HepG2 (cell line): ENCODE results near the gene LIPT2. TPM values are rescaled to one million over a fixed set of nuclear protein-coding genes. Genes with fewer than 3 reads are reported as not detected.

Experiments
- ATAC-seq: fragments of 200-7000 bp; cut with Tn5 transposase; 3 replicates; pipeline ENCODE4 v1.9.1; 2020; ENCODE audit warnings: mild to moderate bottlenecking, moderate library complexity
- BruUV-seq: library from RNA; stranded (reverse); fragments of 400-500 nt; replicated peaks from 2 replicates; lab custom pipeline; 2021; lab: Mats Ljungman, UMichigan
- CTCF ChIA-PET: fragments of 300-600 bp; formaldehyde crosslinking; extraction: SDS; loops from one replicate; lab custom pipeline; 2021; ENCODE audit warnings: low total read pairs, inconsistent platforms, low intra/inter-chr PET ratio; lab: Yijun Ruan, JAX
- POLR2A ChIA-PET: fragments of 350-600 bp; sonication (Branson Sonifier 250); formaldehyde crosslinking; loops from one replicate; lab custom pipeline; 2020; ENCODE audit warnings: antibody characterized with exemption, inconsistent platforms; lab: Yijun Ruan, JAX
- DNase-seq: peaks from one replicate; pipeline ENCODE4 v3.0.0-alpha.2; 2015; ENCODE audit warnings: low spot score
- FAIRE-seq: peaks from 3 replicates; lab custom pipeline; 2011; peaks lifted over from hg19 to GRCh38; lab: Jason Lieb, UNC
- H2AFZ ChIP-seq: one replicate; pipeline ENCODE4 v1.6.1; 2011; ENCODE audit warnings: low read length, inconsistent platforms
- H3K27ac ChIP-seq: fragments of 300-600 bp; 3 replicates; pipeline ENCODE4 v1.8.0; 2011; ENCODE audit warnings: mixed run types, mild to moderate bottlenecking, mixed read lengths, low read length, inconsistent platforms; ENCODE audit not compliant: insufficient read depth; ENCODE audit errors: extremely low read length
- H3K27me3 ChIP-seq, 2 experiments: fragments of 200-600 bp in 1 of 2; 2 replicates in 1 of 2; 3 replicates in 1 of 2; pipeline versions ENCODE4 v1.6.0 to v1.8.0; 2011; ENCODE audit warnings: low read length in 2 of 2, mild to moderate bottlenecking in 2 of 2, moderate library complexity in 2 of 2, inconsistent platforms in 1 of 2; ENCODE audit not compliant: insufficient read depth in 2 of 2, control insufficient read depth in 1 of 2
- H3K36me3 ChIP-seq, 2 experiments: fragments of 200-600 bp in 1 of 2; replicated peaks in 1 of 2; 2 replicates in 1 of 2; 3 replicates in 1 of 2; pipeline versions ENCODE4 v1.5.1 to v1.8.0; 2011; ENCODE audit warnings: low read length in 2 of 2, inconsistent platforms in 1 of 2; ENCODE audit not compliant: insufficient read depth in 2 of 2, control insufficient read depth in 1 of 2
- H3K4me1 ChIP-seq: 2 replicates; pipeline ENCODE4 v1.5.1; 2012; ENCODE audit warnings: low read length, inconsistent platforms; ENCODE audit not compliant: insufficient read depth
- H3K4me2 ChIP-seq: 2 replicates; pipeline ENCODE4 v1.6.0; 2011; ENCODE audit warnings: low read depth, low read length, inconsistent platforms
- H3K4me3 ChIP-seq, 3 experiments: fragments of 200-600 bp in 1 of 3; sonication (generic), shearing (Covaris generic) in 1 of 3; replicated peaks in 1 of 3; 2 replicates each; pipeline ENCODE4 v1.5.1; 2011 to 2016; ENCODE audit warnings: low read length in 3 of 3, inconsistent platforms in 2 of 3, low read depth in 2 of 3, mild to moderate bottlenecking in 2 of 3, control low read depth in 1 of 3, mixed read lengths in 1 of 3; ENCODE audit not compliant: insufficient read depth in 1 of 3
- H3K79me2 ChIP-seq: one replicate; pipeline ENCODE4 v1.6.1; 2011; ENCODE audit warnings: low read length, inconsistent platforms; ENCODE audit not compliant: insufficient read depth
- H3K9ac ChIP-seq: 2 replicates; pipeline ENCODE4 v1.6.0; 2011; ENCODE audit warnings: mild to moderate bottlenecking, low read depth, low read length, inconsistent platforms; ENCODE audit not compliant: insufficient read depth
- H3K9me3 ChIP-seq: 2 replicates; pipeline ENCODE4 v1.5.1; 2012; ENCODE audit warnings: mild to moderate bottlenecking, low read length
- H4K20me1 ChIP-seq: 2 replicates; pipeline ENCODE4 v1.6.0; 2011; ENCODE audit warnings: inconsistent platforms, mild to moderate bottlenecking, low read length, moderate library complexity; ENCODE audit not compliant: insufficient read depth
- ATF5 ChIP-seq: sonication (generic); formaldehyde crosslinking; IDR thresholded peaks from 2 replicates; pipeline ENCODE4 v1.4.0; 2020; ENCODE audit warnings: mild to moderate bottlenecking, low read depth, missing genetic modification reagents
- HES4 ChIP-seq: sonication (generic); formaldehyde crosslinking; IDR thresholded peaks from 2 replicates; pipeline ENCODE4 v1.9.0; 2021; ENCODE audit warnings: mild to moderate bottlenecking, missing genetic modification reagents, borderline replicate concordance
- HMGA1 ChIP-seq: sonication (generic); formaldehyde crosslinking; conservative IDR thresholded peaks from 2 replicates; pipeline ENCODE4 v1.4.0; 2020; ENCODE audit warnings: missing genetic modification reagents
- KAT2B ChIP-seq: fragments of 150-350 bp; IDR thresholded peaks from 2 replicates; pipeline ENCODE4 v1.6.1; 2014; ENCODE audit warnings: low read depth, low read length, borderline replicate concordance
- KDM1A ChIP-seq: IDR thresholded peaks from 2 replicates; pipeline ENCODE4 v1.6.1; 2016; ENCODE audit warnings: missing compliant biosample characterization
- MED13 ChIP-seq: sonication (generic); formaldehyde crosslinking; IDR thresholded peaks from 2 replicates; pipeline ENCODE4 v1.5.0; 2020; ENCODE audit warnings: missing genetic modification reagents
- NR1H2 ChIP-seq: sonication (generic); formaldehyde crosslinking; IDR thresholded peaks from 2 replicates; pipeline ENCODE4 v1.8.1; 2022; ENCODE audit warnings: low read depth, missing genetic modification reagents, borderline replicate concordance
- RARA ChIP-seq: IDR thresholded peaks from 2 replicates; pipeline ENCODE4 v1.6.1; 2016; ENCODE audit warnings: missing genetic modification reagents, missing compliant biosample characterization
- SATB2 ChIP-seq: sonication (generic); formaldehyde crosslinking; IDR thresholded peaks from 2 replicates; pipeline ENCODE4 v1.5.0; 2020; ENCODE audit warnings: missing genetic modification reagents
- SIN3B ChIP-seq: fragments of 150-350 bp; IDR thresholded peaks from 2 replicates; pipeline ENCODE4 v1.6.1; 2014; ENCODE audit warnings: low read length
- SNAPC5 ChIP-seq: sonication (generic); formaldehyde crosslinking; IDR thresholded peaks from 2 replicates; pipeline ENCODE4 v1.8.1; 2023; ENCODE audit warnings: mild to moderate bottlenecking, missing genetic modification reagents, borderline replicate concordance
- WIZ ChIP-seq: sonication (generic); formaldehyde crosslinking; IDR thresholded peaks from 2 replicates; pipeline ENCODE4 v1.5.1; 2020; ENCODE audit warnings: mild to moderate bottlenecking, missing genetic modification reagents
- ZNF484 ChIP-seq: sonication (generic); formaldehyde crosslinking; IDR thresholded peaks from 2 replicates; pipeline ENCODE4 v1.5.1; 2020; ENCODE audit warnings: mild to moderate bottlenecking, low read depth, missing genetic modification reagents, borderline replicate concordance
- ZNF629 ChIP-seq: sonication (generic); formaldehyde crosslinking; conservative IDR thresholded peaks from 2 replicates; pipeline ENCODE4 v1.5.0; 2020; ENCODE audit warnings: missing genetic modification reagents
- ZNF691 ChIP-seq: sonication (generic); formaldehyde crosslinking; IDR thresholded peaks from 2 replicates; pipeline ENCODE4 v1.4.0; 2020; ENCODE audit warnings: missing genetic modification reagents, low read depth, mild to moderate bottlenecking, borderline replicate concordance
- ZNF7 ChIP-seq: IDR thresholded peaks from 2 replicates; pipeline ENCODE4 v1.6.1; 2016; ENCODE audit warnings: missing biosample characterization, missing genetic modification reagents
- WGBS: methylation state at CpG from one replicate; pipeline ENCODE4 v1.1.6; 2017; ENCODE audit warnings: low lambda C conversion rate; 5-methylcytosine and 5-hydroxymethylcytosine counted together
- in situ Hi-C: cut with HindIII; loops from 2 replicates; pipeline ENCODE4 v1.10.0; 2017; ENCODE audit warnings: low pct_unique_long_range_greater_than_20kb; ENCODE audit not compliant: extremely low pct_ligation_motif_present
- intact Hi-C: fragments of 100-400 bp; cut with micrococcal nuclease; formaldehyde crosslinking; loops from one replicate; pipeline ENCODE4 v1.10.0; 2022; ENCODE audit not compliant: unreplicated experiment
- polyA plus RNA-seq, 8 experiments: library from polyadenylated mRNA; depleted of rRNA in 3 of 8; stranded (reverse) in 7 of 8; unstranded in 1 of 8; fragments of >200 nt; fragmentation: Illumina TruSeq in 4 of 8; extraction: Trizol in 4 of 8; gene quantifications; 2 replicates each; pipeline versions ENCODE4 v1.2.1 to v1.2.3, GENCODE V29; 2011 to 2016; ENCODE audit warnings: low read depth in 4 of 8, missing spikeins in 1 of 8, mixed read lengths in 1 of 8; ENCODE audit not compliant: insufficient read depth in 1 of 8
- total RNA-seq, 5 experiments: library from RNA; depleted of rRNA; stranded (reverse); fragments of >200 nt; fragmentation: Illumina TruSeq; extraction: Trizol; gene quantifications; 2 replicates each; pipeline ENCODE4 v1.2.3, GENCODE V29; 2016; ENCODE audit warnings: low read depth in 1 of 5
- TF ChIP-seq, protein P1 (sequence below): sonication (generic); formaldehyde crosslinking; IDR thresholded peaks from 2 replicates; pipeline ENCODE4 v1.4.0; 2020; ENCODE audit warnings: missing genetic modification reagents
- TF ChIP-seq, protein P2 (sequence below), 2 experiments: sonication (generic) in 1 of 2; formaldehyde crosslinking in 1 of 2; IDR thresholded peaks; 2 replicates each; pipeline versions ENCODE4 v1.5.1 to v1.6.1; 2011 to 2020; ENCODE audit warnings: borderline replicate concordance in 1 of 2, low read depth in 1 of 2, low read length in 1 of 2, mild to moderate bottlenecking in 1 of 2, missing genetic modification reagents in 1 of 2, moderate library complexity in 1 of 2

LIPT2 gene
- total and polyA plus RNA-seq, 2 of the 13 experiments (the other 11 are each of a cell fraction or from before 2014, with no cell fraction given): 3.0 to 5.6 TPM

- CTCF ChIA-PET: no interaction called here
- Histone ChIP-seq H3K36me3 (no peaks in the 10 kb centered on the region), H3K79me2 (no peaks in the 10 kb centered on the region), H4K20me1 (no peaks in the 10 kb centered on the region), H3K4me1 (no peaks in the 10 kb centered on the region), H3K4me3 (no peak overlapping the region), H2AFZ (no peak overlapping the region), H3K4me2 (no peak overlapping the region), H3K9me3 (no peaks in the 10 kb centered on the region), H3K9ac (no peak overlapping the region), H3K27ac (no peak overlapping the region), H3K27me3 (peaks cover 0 to 6% of the 10 kb centered on the region in 2 experiments; a peak in 2 of 5 replicates)
- intact Hi-C loops (no loop called here), in situ Hi-C loops (no loop called here)
- POLR2A ChIA-PET: no interaction called here
- DNase-seq (no peak), FAIRE-seq (no peak), ATAC-seq (no peak)
- BruUV-seq: no TSS peak
- WGBS: 81% methylated on average over 5 of the region's 5 CpGs
- TF ChIP-seq MED13: no peak
- TF ChIP-seq ZNF629 (CRISPR knock-in tag): no peak
- no peak for TF ChIP-seq SNAPC5 (CRISPR knock-in tag)
- no peak for TF ChIP-seq ATF5 (CRISPR knock-in tag)
- TF ChIP-seq WIZ (CRISPR knock-in tag): no peak
- no peak for TF ChIP-seq ZNF484 (CRISPR knock-in tag)
- no peak for TF ChIP-seq HES4 (CRISPR knock-in tag)
- TF ChIP-seq SATB2 (CRISPR knock-in tag): no peak
- TF ChIP-seq, protein P1, sequence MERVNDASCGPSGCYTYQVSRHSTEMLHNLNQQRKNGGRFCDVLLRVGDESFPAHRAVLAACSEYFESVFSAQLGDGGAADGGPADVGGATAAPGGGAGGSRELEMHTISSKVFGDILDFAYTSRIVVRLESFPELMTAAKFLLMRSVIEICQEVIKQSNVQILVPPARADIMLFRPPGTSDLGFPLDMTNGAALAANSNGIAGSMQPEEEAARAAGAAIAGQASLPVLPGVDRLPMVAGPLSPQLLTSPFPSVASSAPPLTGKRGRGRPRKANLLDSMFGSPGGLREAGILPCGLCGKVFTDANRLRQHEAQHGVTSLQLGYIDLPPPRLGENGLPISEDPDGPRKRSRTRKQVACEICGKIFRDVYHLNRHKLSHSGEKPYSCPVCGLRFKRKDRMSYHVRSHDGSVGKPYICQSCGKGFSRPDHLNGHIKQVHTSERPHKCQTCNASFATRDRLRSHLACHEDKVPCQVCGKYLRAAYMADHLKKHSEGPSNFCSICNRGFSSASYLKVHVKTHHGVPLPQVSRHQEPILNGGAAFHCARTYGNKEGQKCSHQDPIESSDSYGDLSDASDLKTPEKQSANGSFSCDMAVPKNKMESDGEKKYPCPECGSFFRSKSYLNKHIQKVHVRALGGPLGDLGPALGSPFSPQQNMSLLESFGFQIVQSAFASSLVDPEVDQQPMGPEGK (CRISPR knock-in tag): no peak
- no peak for TF ChIP-seq KDM1A (CRISPR knock-in tag)
- TF ChIP-seq NR1H2: no peak
- no peak for TF ChIP-seq SIN3B
- TF ChIP-seq HMGA1 (CRISPR knock-in tag): no peak
- TF ChIP-seq RARA: no peak
- TF ChIP-seq, protein P2, sequence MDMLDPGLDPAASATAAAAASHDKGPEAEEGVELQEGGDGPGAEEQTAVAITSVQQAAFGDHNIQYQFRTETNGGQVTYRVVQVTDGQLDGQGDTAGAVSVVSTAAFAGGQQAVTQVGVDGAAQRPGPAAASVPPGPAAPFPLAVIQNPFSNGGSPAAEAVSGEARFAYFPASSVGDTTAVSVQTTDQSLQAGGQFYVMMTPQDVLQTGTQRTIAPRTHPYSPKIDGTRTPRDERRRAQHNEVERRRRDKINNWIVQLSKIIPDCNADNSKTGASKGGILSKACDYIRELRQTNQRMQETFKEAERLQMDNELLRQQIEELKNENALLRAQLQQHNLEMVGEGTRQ (IDR thresholded peaks at IDR 0.05; ENCODE audit: low read depth, low read length): no peak
- TF ChIP-seq, protein P2 (CRISPR knock-in tag; IDR thresholded peaks at IDR 0.05; ENCODE audit: borderline replicate concordance): no peak
- TF ChIP-seq KAT2B: no peak
- TF ChIP-seq ZNF691 (CRISPR knock-in tag): no peak
- no peak for TF ChIP-seq ZNF7 (CRISPR knock-in tag)
These were observed 39.1 kb upstream of the LIPT2 start for GRCh38 chr11:74532501-74533246.
